Right ventricle myocardium superior (tissue), 1 donor: ENCODE results near the gene SEMA3B. TPM values are rescaled to one million over a fixed set of nuclear protein-coding genes. Genes with fewer than 3 reads are reported as not detected.
"Not testable (repeated sequence)": the region's sequence is repeated elsewhere in the genome, so short reads cannot be mapped to it uniquely, and the experiment has no call there.

Experiments
- ATAC-seq: fragments of 200-7000 bp; cut with Tn5 transposase; one replicate; pipeline ENCODE4 v1.9.1; 2020; ENCODE audit warnings: mild to moderate bottlenecking; ENCODE audit not compliant: poor library complexity
- DNase-seq: peaks from one replicate; pipeline ENCODE4 v3.0.0-alpha.2; 2020
- intact Hi-C: fragments of 100-400 bp; cut with DNase I; formaldehyde crosslinking; loops from one replicate; pipeline ENCODE4 v1.11.2; 2022
- total RNA-seq: library from RNA; stranded (reverse); fragmentation: NEBNext Ultra II Directional; extraction: Animal tissue kit (Norgen Biotek cat#: 25700); gene quantifications from one replicate; pipeline ENCODE4 v1.2.1, GENCODE V29; 2021
- donor health status: DM: no; HTN: yes; CAD: no; lungs with severe emphysema.

Gene SEMA3B
- total RNA-seq, 1 donor from 2014 or later: 19.9 TPM

GRCh38 chr3:50236484-50237132 is 32.3 kb upstream of the SEMA3B start:
- intact Hi-C loops: no loop called here
- DNase-seq: no peak
- no peak for ATAC-seq

- intact Hi-C loops: no loop called here
- DNase-seq: peak; percentile 74
- ATAC-seq: no peak
Measured at GRCh38 chr3:50237133-50237651, 31.8 kb upstream of the SEMA3B start.

- ATAC-seq (peak; percentile 56), DNase-seq (peak; percentile 95)
- intact Hi-C loops: no loop called here
Measured at GRCh38 chr3:50237754-50238548, 31.0 kb upstream of the SEMA3B start.

GRCh38 chr3:50238549-50239026 is 30.4 kb upstream of the SEMA3B start:
- intact Hi-C loops: no loop called here
- DNase-seq: peak; percentile 93
- peak; percentile 53 for ATAC-seq

- intact Hi-C loops: no loop called here
- ATAC-seq (no peak), DNase-seq (no peak)
Measured at GRCh38 chr3:50239649-50240048, 29.3 kb upstream of the SEMA3B start.

GRCh38 chr3:50241163-50241562 is 27.8 kb upstream of the SEMA3B start:
- intact Hi-C loops: no loop called here
- no peak for ATAC-seq

GRCh38 chr3:50241713-50242380 is 27.1 kb upstream of the SEMA3B start:
- DNase-seq (no peak), ATAC-seq (no peak)
- intact Hi-C loops: no loop called here

More at GRCh38 chr3:50241163-50241562, 27.8 kb upstream of the SEMA3B start:
- DNase-seq: no peak

GRCh38 chr3:50242381-50242770 is 26.6 kb upstream of the SEMA3B start:
- intact Hi-C loops: no loop called here
- no peak for ATAC-seq
- DNase-seq: no peak

- peak; percentile 24 for ATAC-seq
- peak; percentile 87 for DNase-seq
- intact Hi-C loops: no loop called here
Measured at GRCh38 chr3:50242851-50243542, 25.9 kb upstream of the SEMA3B start.

- intact Hi-C loops: no loop called here
- ATAC-seq: no peak
- DNase-seq: no peak
Measured at GRCh38 chr3:50243543-50243895, 25.4 kb upstream of the SEMA3B start.

GRCh38 chr3:50244813-50245212 is 24.1 kb upstream of the SEMA3B start:
- ATAC-seq, intact Hi-C loops, DNase-seq: not testable (repeated sequence)

- intact Hi-C loops: no loop called here
- no peak for ATAC-seq
- DNase-seq: no peak
Measured at GRCh38 chr3:50245251-50245745, 23.6 kb upstream of the SEMA3B start.

GRCh38 chr3:50245831-50246516 is 23.0 kb upstream of the SEMA3B start:
- peak; percentile 81 for ATAC-seq
- intact Hi-C loops: no loop called here
- DNase-seq: peak; percentile 95

- peak; percentile 73 for DNase-seq
- intact Hi-C loops: no loop called here
Measured at GRCh38 chr3:50246517-50246954, 22.4 kb upstream of the SEMA3B start.

GRCh38 chr3:50248387-50248786 is 20.6 kb upstream of the SEMA3B start:
- ATAC-seq: peak; percentile 46

More at GRCh38 chr3:50246517-50246954, 22.4 kb upstream of the SEMA3B start:
- ATAC-seq: peak; percentile 9

GRCh38 chr3:50249457-50249856 is 19.5 kb upstream of the SEMA3B start:
- intact Hi-C loops: no loop called here
- no peak for DNase-seq
- no peak for ATAC-seq

More at GRCh38 chr3:50248387-50248786, 20.6 kb upstream of the SEMA3B start:
- intact Hi-C loops: no loop called here
- peak; percentile 74 for DNase-seq

- ATAC-seq: no peak
- DNase-seq: no peak
Measured at GRCh38 chr3:50250514-50250913, 18.4 kb upstream of the SEMA3B start.

GRCh38 chr3:50251220-50251619 is 17.7 kb upstream of the SEMA3B start:
- intact Hi-C loops: no loop called here
- ATAC-seq (no peak), DNase-seq (no peak)

More at GRCh38 chr3:50250514-50250913, 18.4 kb upstream of the SEMA3B start:
- intact Hi-C loops: no loop called here
